NCI-H446 treated with DMSO at 0.1 percent for 48 hours (cell line): Measurements from ENCODE around the gene CEP170.

Experiments
- DNase-seq: peaks from one replicate; lab custom pipeline; 2025; lab: John Stamatoyannopoulos, UW

CEP170 gene

GRCh38 chr1:243254927-243255790 is at the start of gene CEP170:
Gene CEP170 (minus strand): TSS chr1:243255281. CDS start chr1:243225280, 30,001 bp downstream.
- peak; percentile 98 for DNase-seq

- no peak for DNase-seq
These were observed 46.0 kb upstream of the CEP170 start for GRCh38 chr1:243301059-243301458.

- DNase-seq = no peak
These were observed 44.0 kb upstream of the CEP170 start for GRCh38 chr1:243299069-243299468.

DNA sequence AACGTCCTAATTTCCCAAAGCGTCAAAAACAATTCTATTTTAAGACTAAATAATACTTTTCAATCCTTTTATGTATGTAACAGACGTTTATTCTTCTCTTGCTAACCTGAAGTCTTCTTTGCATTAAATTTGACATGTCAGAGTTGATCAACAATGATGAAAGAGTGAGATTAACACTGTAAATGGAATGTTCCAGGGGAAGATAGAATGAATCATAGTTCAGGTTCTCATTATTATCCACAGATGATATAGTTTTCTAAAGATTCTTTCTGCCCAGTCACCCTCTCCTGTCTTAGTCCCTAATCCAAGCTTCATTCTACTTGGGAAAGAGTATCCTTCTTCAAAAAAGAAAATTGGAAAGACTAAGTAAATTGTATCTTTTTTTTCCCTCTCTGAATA is 39.6 kb upstream of the CEP170 start:
- no peak for DNase-seq

DNA sequence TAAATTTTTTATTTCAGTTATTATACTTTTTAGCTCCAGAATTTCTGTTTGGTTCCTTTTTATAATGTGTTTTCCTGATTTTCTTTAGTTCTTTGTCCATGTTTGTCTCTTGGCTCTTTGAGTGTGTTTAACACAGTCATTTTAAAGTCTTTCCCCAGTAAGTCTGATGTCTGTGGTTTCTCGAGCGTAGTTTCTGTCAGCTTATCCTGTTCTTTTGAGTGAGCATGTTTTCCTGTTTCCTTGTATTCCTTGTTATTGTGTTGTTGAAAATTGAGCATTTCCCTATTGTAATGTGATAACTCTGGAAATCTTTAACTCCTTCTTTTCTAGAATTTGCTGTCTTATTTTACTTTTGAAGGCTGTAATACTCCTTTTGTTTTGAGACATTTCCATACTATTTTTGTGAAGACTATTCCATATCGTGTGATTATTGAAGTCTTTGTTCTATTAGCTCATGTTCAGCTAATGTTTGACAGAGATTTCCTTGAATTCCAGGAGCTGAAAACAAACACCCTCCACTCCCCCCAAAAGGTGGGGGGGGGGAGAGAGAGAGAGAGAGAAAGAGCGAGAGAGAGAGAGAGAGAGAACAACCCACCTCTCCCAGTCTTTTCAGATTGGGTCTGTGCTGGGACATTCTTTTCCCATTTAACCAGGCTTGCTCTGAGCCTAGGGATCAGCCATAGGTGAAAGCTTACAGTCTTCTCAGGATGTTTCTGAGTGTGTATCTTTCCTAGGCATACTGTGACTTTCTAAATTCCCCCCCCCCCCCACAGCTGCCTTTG is 39.1 kb upstream of the CEP170 start:
- DNase-seq = no peak

- no peak for DNase-seq
These were observed 37.0 kb upstream of the CEP170 start for GRCh38 chr1:243292117-243292516.

DNA sequence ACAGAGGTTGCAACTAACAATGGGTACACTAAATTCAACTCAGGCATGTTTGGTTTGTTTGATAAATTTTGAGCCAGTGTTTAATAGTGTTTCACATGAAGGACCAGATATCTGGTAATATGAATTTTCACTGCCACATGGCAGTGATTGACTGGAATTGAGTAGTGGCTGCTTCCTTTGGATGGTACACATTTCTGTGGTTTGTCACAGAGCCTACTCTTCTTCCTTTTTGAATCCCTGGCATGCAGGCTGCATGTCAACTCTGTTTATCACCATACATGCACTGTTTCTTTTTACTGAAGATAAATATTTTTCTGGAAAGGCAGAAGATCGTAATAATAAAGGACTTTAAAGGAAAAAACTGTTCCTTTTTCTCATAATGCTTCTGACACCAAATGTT is 36.2 kb upstream of the CEP170 start:
- DNase-seq = no peak

GRCh38 chr1:243288062-243288461 is 33.0 kb upstream of the CEP170 start:
- no peak for DNase-seq

DNA sequence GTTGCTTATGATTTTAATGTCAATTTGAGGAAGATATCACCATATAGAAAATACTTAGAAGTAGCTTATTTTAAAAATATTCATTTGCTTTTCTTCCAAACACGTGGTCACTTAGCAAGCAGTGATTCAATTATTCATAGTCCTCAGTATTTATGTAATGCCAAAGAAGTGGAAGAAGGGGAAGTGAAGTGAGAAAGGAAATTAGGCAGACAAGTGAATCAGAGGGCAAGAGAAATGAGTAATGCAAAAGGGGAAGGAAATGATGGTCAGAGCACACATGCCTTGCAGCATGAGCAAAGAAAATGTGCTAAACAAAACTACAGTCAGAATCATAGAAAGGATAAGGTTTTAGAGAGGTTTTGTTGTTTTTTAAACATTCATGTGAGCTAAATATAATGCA is 32.6 kb upstream of the CEP170 start:
- DNase-seq = no peak

DNA sequence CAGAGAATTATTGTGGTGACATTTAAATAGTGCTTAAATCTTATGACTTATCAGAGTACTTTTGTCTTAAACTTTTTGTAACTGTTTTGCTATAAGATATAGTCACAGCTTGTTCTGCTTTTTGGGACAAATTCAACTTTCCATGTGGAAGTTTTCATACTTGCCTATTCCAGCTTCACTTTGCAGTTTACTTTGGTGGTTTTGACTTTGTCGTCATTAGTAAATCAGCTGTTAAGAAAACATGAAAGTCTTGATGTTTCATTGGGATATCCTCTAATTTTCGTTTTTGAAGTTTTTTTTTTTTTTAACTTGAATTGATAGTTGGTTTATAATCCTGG is 32.0 kb upstream of the CEP170 start:
- no peak for DNase-seq

DNA sequence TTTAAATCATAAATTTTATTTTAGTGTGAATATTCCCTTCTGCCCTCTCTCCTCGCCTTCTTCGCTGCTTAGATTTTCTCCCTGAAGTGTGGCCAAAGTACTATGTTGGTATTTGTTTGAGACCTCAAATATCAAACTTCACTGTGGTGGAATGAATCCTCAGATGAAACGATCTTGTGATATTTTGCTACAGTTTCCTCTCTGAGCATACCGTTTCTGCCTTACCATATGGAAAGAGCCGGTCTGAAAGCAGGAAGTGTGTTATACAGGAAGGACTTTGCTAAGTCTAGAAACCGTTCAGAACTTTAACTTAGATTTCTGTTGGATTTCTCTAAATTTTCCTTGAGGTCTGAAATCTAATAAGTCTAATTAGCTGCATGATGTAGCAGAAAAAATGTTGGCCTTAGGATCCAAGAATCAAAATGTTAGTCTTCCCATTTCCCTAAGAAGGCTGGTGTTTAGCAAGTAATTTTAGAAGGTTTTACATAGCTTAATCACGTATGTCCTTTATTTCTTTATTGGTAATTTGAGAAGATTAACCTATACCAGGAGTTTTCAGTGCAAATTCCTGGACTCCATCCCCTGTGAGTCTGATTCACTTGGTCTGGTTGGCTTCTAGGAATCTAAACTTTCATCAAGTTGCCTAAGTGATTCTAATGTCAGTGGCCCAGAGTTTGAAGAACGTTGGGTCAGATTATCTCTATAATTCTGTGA is 31.5 kb upstream of the CEP170 start:
- no peak for DNase-seq

DNA sequence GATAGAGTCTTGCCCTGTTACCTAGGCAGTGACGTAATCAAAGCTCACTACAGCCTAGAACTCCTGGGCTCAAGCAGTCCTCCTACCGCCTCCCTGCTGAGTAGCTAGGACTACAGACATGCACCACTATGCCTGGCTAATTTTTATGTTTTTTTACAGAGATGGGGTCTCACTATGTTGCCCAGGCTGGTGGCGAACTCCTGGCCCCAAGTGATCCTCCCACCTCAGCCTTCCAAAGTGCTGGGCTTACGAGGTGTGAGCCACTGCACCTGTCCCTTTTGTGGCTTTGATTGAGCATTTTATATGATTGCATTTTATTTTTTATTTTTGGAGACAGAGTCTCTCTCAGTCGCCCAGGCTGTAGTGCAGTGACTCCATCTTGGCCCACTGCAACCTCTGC is 26.6 kb upstream of the CEP170 start:
- DNase-seq = no peak

DNA sequence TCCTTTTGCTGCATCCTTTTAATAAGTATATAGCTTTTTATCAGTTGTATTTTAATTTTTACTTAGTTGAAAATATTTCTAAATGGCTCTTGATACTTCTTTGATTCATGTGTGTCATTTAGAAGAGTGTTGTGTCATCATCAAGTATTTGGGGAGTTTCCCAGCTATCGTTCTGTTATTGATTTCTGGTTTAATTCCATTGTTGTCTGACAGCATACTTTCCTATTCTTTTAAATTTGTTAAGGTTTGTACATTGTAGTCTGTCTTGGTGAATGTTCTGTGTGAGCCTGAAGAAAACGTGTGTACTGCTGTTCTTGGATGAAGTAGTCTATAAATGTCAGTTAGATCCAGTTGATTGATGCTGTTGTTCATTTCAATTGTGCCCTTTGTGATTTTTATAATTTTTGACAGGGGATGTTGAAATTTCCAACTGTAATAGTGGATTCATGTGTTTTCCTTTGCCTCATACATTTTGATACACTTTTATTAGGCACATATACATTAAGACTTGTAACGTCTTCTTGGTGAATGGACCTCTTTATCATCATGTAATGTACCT is 25.6 kb upstream of the CEP170 start:
- no peak for DNase-seq

- no peak for DNase-seq
These were observed 20.2 kb upstream of the CEP170 start for GRCh38 chr1:243275316-243275715.

- DNase-seq = no peak
These were observed 18.9 kb upstream of the CEP170 start for GRCh38 chr1:243273945-243274344.

- no peak for DNase-seq
These were observed 18.4 kb upstream of the CEP170 start for GRCh38 chr1:243273506-243273905.

DNA sequence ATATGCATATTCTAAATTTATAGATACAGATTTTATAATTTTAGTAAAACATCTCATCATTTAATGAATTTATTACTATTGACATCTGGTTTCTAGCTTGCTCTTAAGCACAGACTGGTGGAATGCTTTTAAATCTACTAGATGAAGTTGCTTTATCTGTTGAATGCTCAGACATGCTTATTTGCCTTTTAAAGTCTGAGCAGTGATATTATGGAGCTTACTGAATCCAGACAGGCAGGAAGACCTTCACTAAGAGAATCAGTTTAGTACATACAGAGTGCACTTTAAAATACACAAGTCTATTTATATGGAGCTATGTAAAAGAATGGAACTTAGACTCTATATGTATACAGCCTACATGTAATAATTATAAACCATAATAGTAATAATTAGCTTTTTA is 17.3 kb upstream of the CEP170 start:
- no peak for DNase-seq

GRCh38 chr1:243271996-243272395 is 16.9 kb upstream of the CEP170 start:
- no peak for DNase-seq

GRCh38 chr1:243270097-243270864 is 15.2 kb upstream of the CEP170 start:
- DNase-seq = no peak

- DNase-seq = no peak
These were observed 14.3 kb upstream of the CEP170 start for GRCh38 chr1:243269461-243269801.

- DNase-seq = no peak
These were observed 13.8 kb upstream of the CEP170 start for GRCh38 chr1:243268751-243269460.
